ENCODE results near the gene CKAP5.

CKAP5 gene

GRCh38 chr11:46759196-46759595, 86.9 kb downstream of the CKAP5 start:
- Histone ChIP-seq H4K20me1 (ENCODE audit: low read depth, low read length) (no peaks in the 10 kb centered on the region), H3K27me3 (ENCODE audit: low read length) (no peaks in the 10 kb centered on the region), H3K4me3 (ENCODE audit: insufficient read depth, low read length, poor library complexity, severe bottlenecking) (no peak overlapping the region), H3F3A (ENCODE audit: insufficient read depth) (0 out of 2 replicates have a peak, but pooled peaks cover 3% of the 10 kb centered on the region), H3K9me3 (ENCODE audit: insufficient read depth, low read length) (no peaks in the 10 kb centered on the region), H3K9me2 (replicated peaks; ENCODE audit: insufficient read depth, low read length) (no peaks in the 10 kb centered on the region), H3K79me2 (ENCODE audit: insufficient read depth, low read length) (no peaks in the 10 kb centered on the region), H3K9ac (ENCODE audit: low read length) (no peak overlapping the region), H3K36me3 (ENCODE audit: low read length) (peaks cover 61% of the 10 kb centered on the region), H3K4me2 (ENCODE audit: low read depth, low read length, poor library complexity, severe bottlenecking) (no peak overlapping the region), H2AFZ (ENCODE audit: low read depth, low read length, severe bottlenecking) (no peak overlapping the region), H3K27ac (ENCODE audit: low read depth, low read length) (no peak overlapping the region)
- TF ChIP-seq EZH2phosphoT487 (conservative IDR thresholded peaks at IDR 0.05; ENCODE audit: low read length) = no peak
- TF ChIP-seq CTCF (IDR thresholded peaks at IDR 0.05; ENCODE audit: insufficient read depth, low read length, poor library complexity, severe bottlenecking) = no peak

- H3K4me3 ChIP-seq (ENCODE audit: insufficient read depth, low read length, poor library complexity, severe bottlenecking) = no peak overlapping the region
- no peaks in the 10 kb centered on the region for H3K79me2 ChIP-seq (ENCODE audit: insufficient read depth, low read length)
- H3K9me2 ChIP-seq (replicated peaks; ENCODE audit: insufficient read depth, low read length) = no peaks in the 10 kb centered on the region
- no peak overlapping the region for H2AFZ ChIP-seq (ENCODE audit: low read depth, low read length, severe bottlenecking)
- H3F3A ChIP-seq (ENCODE audit: insufficient read depth) = 0 out of 2 replicates have a peak, but pooled peaks cover 6% of the 10 kb centered on the region
- H3K9me3 ChIP-seq (ENCODE audit: insufficient read depth, low read length) = no peaks in the 10 kb centered on the region
- no peak overlapping the region for H3K4me2 ChIP-seq (ENCODE audit: low read depth, low read length, poor library complexity, severe bottlenecking)
- no peak overlapping the region for H3K9ac ChIP-seq (ENCODE audit: low read length)
- H4K20me1 ChIP-seq (ENCODE audit: low read depth, low read length) = no peaks in the 10 kb centered on the region
- no peak overlapping the region for H3K27ac ChIP-seq (ENCODE audit: low read depth, low read length)
- no peaks in the 10 kb centered on the region for H3K27me3 ChIP-seq (ENCODE audit: low read length)
- TF ChIP-seq CTCF (IDR thresholded peaks at IDR 0.05; ENCODE audit: insufficient read depth, low read length, poor library complexity, severe bottlenecking) (no peak), EZH2phosphoT487 (conservative IDR thresholded peaks at IDR 0.05; ENCODE audit: low read length) (no peak)
- H3K36me3 ChIP-seq (ENCODE audit: low read length) = peaks cover 50% of the 10 kb centered on the region
These were observed 90.1 kb downstream of the CKAP5 start for GRCh38 chr11:46755962-46756361.

GRCh38 chr11:46747150-46747549, 98.9 kb downstream of the CKAP5 start:
- no peaks in the 10 kb centered on the region for H4K20me1 ChIP-seq (ENCODE audit: low read depth, low read length)
- no peak overlapping the region for H3K4me3 ChIP-seq (ENCODE audit: insufficient read depth, low read length, poor library complexity, severe bottlenecking)
- no peaks in the 10 kb centered on the region for H3K9me2 ChIP-seq (replicated peaks; ENCODE audit: insufficient read depth, low read length)
- no peaks in the 10 kb centered on the region for H3K27me3 ChIP-seq (ENCODE audit: low read length)
- no peaks in the 10 kb centered on the region for H3K9me3 ChIP-seq (ENCODE audit: insufficient read depth, low read length)
- TF ChIP-seq CTCF (IDR thresholded peaks at IDR 0.05; ENCODE audit: insufficient read depth, low read length, poor library complexity, severe bottlenecking) = no peak
- no peaks in the 10 kb centered on the region for H3F3A ChIP-seq (ENCODE audit: insufficient read depth)
- no peak overlapping the region for H3K4me2 ChIP-seq (ENCODE audit: low read depth, low read length, poor library complexity, severe bottlenecking)
- no peak overlapping the region for H2AFZ ChIP-seq (ENCODE audit: low read depth, low read length, severe bottlenecking)
- H3K79me2 ChIP-seq (ENCODE audit: insufficient read depth, low read length) = no peaks in the 10 kb centered on the region
- no peak overlapping the region for H3K9ac ChIP-seq (ENCODE audit: low read length)
- H3K36me3 ChIP-seq (ENCODE audit: low read length) = peaks cover 25% of the 10 kb centered on the region
- H3K27ac ChIP-seq (ENCODE audit: low read depth, low read length) = no peak overlapping the region

Measured in SU-DHL-6 (cell line).